ENCODE measurements around the gene AVPI1. TPM values are rescaled to one million over a fixed set of nuclear protein-coding genes. Genes with fewer than 3 reads are reported as not detected.

AVPI1 gene
- total and polyA plus RNA-seq, 2 of the 13 experiments (the other 11 are each of a cell fraction or from before 2014, with no cell fraction given): 39.8 to 61.2 TPM

DNA sequence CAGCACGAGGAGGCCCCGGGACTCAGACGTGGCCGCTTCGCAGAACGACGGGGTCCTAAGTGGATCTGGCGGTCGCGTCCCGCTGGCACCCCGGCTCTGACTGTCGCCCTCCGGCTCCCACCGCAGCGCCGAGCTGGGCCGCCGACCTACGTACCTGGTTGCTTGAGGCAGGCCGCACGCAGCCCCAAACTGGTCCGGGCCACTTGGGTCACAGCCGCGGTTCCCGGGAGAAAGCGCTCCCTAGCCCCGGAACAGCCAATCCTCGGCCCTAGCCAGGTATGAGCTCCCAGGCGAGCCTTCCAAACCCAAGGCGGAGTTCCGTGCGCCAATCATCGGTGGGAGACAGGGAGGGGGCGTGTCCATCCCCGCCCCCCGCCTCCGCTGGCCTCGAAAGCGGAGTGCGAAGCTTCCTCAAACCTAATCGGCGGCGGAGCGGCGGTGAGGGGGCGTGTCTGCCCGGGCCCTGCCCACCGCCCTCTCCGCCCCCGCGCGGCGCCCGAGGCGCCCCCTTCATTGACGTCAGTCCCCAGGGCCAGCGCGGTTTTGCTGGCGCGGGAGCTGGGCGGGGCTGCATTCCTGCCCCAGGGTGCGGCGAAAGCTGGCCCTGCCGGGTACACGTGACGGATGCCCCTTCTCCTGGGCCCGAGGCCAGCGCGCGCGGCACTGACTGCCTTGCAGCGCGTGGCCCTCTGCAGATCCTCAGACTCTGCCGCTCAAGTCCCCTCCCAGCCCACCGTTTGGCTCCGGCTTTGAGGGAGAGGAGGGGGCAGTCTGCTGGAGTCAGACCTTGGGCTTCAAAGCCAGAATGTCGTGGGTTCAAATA, at the start of gene AVPI1 (continued):
- no peak for TF ChIP-seq KAT2B (IDR thresholded peaks at IDR 0.05; ENCODE audit: borderline replicate concordance, low read depth, low read length)
- peak; percentile 93 for TF ChIP-seq FOXC1 (CRISPR knock-in tag; IDR thresholded peaks at IDR 0.05; ENCODE audit: borderline replicate concordance)
- TF ChIP-seq, protein P1, sequence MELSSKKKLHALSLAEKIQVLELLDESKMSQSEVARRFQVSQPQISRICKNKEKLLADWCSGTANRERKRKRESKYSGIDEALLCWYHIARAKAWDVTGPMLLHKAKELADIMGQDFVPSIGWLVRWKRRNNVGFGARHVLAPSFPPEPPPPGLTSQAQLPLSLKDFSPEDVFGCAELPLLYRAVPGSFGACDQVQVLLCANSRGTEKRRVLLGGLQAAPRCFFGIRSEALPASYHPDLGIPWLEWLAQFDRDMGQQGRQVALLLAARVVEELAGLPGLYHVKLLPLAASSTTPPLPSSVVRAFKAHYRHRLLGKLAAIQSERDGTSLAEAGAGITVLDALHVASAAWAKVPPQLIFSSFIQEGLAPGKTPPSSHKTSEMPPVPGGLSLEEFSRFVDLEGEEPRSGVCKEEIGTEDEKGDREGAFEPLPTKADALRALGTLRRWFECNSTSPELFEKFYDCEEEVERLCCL (CRISPR knock-in tag; IDR thresholded peaks at IDR 0.05; ENCODE audit: borderline replicate concordance): peak; percentile 41; the same call in 1 of the 2 replicates
- no peak for TF ChIP-seq ISX (CRISPR knock-in tag; conservative IDR thresholded peaks at IDR 0.05)
- TF ChIP-seq ZNF563 (CRISPR knock-in tag; IDR thresholded peaks at IDR 0.05): no peak; the same call in 1 of the 2 replicates
- 0 out of 2 replicates have a peak, but pooled peaks have one; percentile 8 for TF ChIP-seq FOXM1 (CRISPR knock-in tag; IDR thresholded peaks at IDR 0.05)
- peak; percentile 95 for TF ChIP-seq BHLHE40 (IDR thresholded peaks at IDR 0.05; ENCODE audit: low read length)
- TF ChIP-seq JUND (CRISPR knock-in tag; IDR thresholded peaks at IDR 0.05): peak; percentile 73; the same call in 1 of the 2 replicates
- TF ChIP-seq, protein P2, sequence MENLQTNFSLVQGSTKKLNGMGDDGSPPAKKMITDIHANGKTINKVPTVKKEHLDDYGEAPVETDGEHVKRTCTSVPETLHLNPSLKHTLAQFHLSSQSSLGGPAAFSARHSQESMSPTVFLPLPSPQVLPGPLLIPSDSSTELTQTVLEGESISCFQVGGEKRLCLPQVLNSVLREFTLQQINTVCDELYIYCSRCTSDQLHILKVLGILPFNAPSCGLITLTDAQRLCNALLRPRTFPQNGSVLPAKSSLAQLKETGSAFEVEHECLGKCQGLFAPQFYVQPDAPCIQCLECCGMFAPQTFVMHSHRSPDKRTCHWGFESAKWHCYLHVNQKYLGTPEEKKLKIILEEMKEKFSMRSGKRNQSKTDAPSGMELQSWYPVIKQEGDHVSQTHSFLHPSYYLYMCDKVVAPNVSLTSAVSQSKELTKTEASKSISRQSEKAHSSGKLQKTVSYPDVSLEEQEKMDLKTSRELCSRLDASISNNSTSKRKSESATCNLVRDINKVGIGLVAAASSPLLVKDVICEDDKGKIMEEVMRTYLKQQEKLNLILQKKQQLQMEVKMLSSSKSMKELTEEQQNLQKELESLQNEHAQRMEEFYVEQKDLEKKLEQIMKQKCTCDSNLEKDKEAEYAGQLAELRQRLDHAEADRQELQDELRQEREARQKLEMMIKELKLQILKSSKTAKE (CRISPR knock-in tag; IDR thresholded peaks at IDR 0.05; ENCODE audit: borderline replicate concordance): no peak; the same call in none of the 2 replicates
- peak; percentile 76 for TF ChIP-seq ZBTB14 (CRISPR knock-in tag; IDR thresholded peaks at IDR 0.05)
- peak; percentile 54 for TF ChIP-seq YY1 (IDR thresholded peaks at IDR 0.05; ENCODE audit: insufficient read depth, insufficient replicate concordance, low read depth, low read length)
- peak; percentile 75 for TF ChIP-seq XRCC5 (optimal IDR thresholded peaks at IDR 0.05; ENCODE audit: low read length)
- TF ChIP-seq HES4 (CRISPR knock-in tag; IDR thresholded peaks at IDR 0.05; ENCODE audit: borderline replicate concordance): no peak
- TF ChIP-seq MXI1 (IDR thresholded peaks at IDR 0.05; ENCODE audit: borderline replicate concordance, low read depth, low read length): peak; percentile 93; the same call in 1 of the 3 replicates
- TF ChIP-seq ZMYM3 (CRISPR knock-in tag; IDR thresholded peaks at IDR 0.05): peak; percentile 75
- TF ChIP-seq ZFP41 (CRISPR knock-in tag; IDR thresholded peaks at IDR 0.05; ENCODE audit: borderline replicate concordance): no peak
- peak; percentile 55; the same call in 1 of the 2 replicates for TF ChIP-seq ZNF546 (CRISPR knock-in tag; conservative IDR thresholded peaks at IDR 0.05)
- TF ChIP-seq, protein P3, sequence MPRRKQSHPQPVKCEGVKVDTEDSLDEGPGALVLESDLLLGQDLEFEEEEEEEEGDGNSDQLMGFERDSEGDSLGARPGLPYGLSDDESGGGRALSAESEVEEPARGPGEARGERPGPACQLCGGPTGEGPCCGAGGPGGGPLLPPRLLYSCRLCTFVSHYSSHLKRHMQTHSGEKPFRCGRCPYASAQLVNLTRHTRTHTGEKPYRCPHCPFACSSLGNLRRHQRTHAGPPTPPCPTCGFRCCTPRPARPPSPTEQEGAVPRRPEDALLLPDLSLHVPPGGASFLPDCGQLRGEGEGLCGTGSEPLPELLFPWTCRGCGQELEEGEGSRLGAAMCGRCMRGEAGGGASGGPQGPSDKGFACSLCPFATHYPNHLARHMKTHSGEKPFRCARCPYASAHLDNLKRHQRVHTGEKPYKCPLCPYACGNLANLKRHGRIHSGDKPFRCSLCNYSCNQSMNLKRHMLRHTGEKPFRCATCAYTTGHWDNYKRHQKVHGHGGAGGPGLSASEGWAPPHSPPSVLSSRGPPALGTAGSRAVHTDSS (CRISPR knock-in tag; conservative IDR thresholded peaks at IDR 0.05): no peak
- no peak; the same call in 1 of the 2 replicates for TF ChIP-seq ZNF124 (CRISPR knock-in tag; IDR thresholded peaks at IDR 0.05)
- TF ChIP-seq, protein P4, sequence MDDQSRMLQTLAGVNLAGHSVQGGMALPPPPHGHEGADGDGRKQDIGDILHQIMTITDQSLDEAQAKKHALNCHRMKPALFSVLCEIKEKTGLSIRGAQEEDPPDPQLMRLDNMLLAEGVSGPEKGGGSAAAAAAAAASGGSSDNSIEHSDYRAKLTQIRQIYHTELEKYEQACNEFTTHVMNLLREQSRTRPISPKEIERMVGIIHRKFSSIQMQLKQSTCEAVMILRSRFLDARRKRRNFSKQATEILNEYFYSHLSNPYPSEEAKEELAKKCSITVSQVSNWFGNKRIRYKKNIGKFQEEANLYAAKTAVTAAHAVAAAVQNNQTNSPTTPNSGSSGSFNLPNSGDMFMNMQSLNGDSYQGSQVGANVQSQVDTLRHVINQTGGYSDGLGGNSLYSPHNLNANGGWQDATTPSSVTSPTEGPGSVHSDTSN (CRISPR knock-in tag; IDR thresholded peaks at IDR 0.05; ENCODE audit: borderline replicate concordance): no peak
- no peak for TF ChIP-seq ZNF841 (CRISPR knock-in tag; IDR thresholded peaks at IDR 0.05; ENCODE audit: borderline replicate concordance)

Measured in HepG2 (cell line).